DMS53 treated with DMSO at 0.1 percent for 48 hours (cell line): ENCODE data around the gene MRTFB.
"Not testable (repeated sequence)": the region's sequence is repeated elsewhere in the genome, so short reads cannot be mapped to it uniquely, and the experiment has no call there.

Experiments used
- DNase-seq: peaks from one replicate; lab custom pipeline; 2025; ENCODE audit not compliant: unreplicated experiment; lab: John Stamatoyannopoulos, UW

The MRTFB gene

GRCh38 chr16:14102925-14103720, 32.0 kb downstream of the MRTFB start:
- no peak for DNase-seq

DNA sequence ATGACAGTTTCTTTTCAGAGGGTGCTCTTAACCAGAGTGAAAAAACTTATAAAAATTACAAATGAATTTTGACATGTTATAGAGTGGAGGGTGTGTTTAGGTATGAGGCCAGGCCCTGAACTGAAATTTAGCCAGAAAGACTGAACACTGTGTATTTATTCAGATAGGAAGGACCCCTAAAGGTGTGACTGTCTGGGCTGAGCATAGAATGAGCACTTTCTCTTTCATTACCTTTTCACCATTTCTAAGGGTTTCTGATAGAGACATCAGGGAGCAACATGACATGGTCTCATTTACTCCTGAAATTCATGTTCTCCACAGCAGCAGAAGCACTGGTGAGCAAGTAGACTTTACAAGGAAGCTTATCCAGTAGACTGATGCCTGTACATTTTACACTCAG, 32.9 kb downstream of the MRTFB start:
- no peak for DNase-seq

- no peak for DNase-seq
Measured at GRCh38 chr16:14105760-14106375, 34.7 kb downstream of the MRTFB start.

DNA sequence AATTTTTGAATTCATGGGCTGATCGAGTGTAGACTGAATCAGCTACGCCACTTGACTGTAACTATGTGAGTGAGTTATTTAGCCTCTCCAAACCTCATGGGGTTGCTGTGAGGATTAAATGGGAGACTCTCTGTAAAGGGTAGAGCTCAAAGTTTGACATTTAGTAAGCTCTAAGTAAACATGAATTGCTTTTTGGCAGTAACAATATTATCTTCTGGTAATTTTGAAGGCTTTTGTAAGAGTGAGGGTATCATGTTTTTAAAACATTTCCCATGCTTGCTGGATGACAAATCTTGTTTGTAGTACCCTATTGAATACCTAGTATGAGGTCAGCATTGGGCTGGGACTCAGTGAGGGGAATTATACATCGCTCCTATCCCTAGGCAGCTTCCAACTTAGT, 35.3 kb downstream of the MRTFB start:
- DNase-seq = no peak

- no peak for DNase-seq
Measured at GRCh38 chr16:14106961-14107360, 35.8 kb downstream of the MRTFB start.

GRCh38 chr16:14109077-14109775, 38.1 kb downstream of the MRTFB start:
- no peak for DNase-seq

GRCh38 chr16:14109782-14110727, 38.9 kb downstream of the MRTFB start:
- no peak for DNase-seq

- DNase-seq = no peak
Measured at GRCh38 chr16:14110728-14111251, 39.7 kb downstream of the MRTFB start.

DNA sequence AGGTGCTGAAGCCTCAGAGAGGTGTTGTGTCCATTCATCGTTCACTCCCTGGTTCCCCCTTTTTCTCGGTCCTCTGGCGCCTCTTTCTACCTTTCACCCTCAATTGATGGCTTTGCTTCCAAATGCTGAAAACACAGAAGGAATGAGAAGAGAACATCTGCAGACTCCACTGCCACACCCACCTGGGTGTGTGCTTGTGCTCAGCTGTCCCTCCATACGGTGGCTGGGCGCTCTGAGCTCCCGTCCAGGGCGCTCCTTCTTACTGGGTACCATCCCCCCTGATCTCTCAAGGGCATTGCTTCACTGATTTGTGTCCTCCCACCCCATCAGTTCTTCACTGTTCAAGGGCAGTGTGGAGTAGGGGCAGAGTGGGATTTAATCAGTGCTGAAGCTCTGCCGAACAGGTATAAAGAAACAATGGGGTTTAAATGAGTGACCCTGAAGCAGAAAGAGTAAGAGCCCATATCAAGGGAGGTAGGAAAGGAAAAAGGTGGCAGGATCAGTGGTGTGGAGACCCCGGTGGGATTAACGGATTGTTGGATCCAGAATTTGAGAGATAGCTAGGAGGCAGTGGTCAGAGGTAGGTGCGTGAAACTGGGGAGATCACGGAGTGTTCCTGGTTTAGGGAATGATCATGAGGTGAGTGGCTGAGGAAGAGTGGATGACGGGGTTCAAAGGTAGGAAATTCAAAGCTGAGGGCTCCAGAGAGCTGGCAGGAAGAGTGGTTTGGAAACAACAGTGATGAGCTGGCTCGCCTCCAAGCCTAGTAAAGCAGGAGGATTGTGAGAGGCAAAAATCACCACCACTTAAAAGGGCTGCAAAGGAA, 40.8 kb downstream of the MRTFB start:
- DNase-seq = no peak

GRCh38 chr16:14112539-14112856, 41.4 kb downstream of the MRTFB start:
- DNase-seq = no peak

- no peak for DNase-seq
Measured at GRCh38 chr16:14113344-14113743, 42.2 kb downstream of the MRTFB start.

GRCh38 chr16:14117051-14117450, 45.9 kb downstream of the MRTFB start:
- no peak for DNase-seq

DNA sequence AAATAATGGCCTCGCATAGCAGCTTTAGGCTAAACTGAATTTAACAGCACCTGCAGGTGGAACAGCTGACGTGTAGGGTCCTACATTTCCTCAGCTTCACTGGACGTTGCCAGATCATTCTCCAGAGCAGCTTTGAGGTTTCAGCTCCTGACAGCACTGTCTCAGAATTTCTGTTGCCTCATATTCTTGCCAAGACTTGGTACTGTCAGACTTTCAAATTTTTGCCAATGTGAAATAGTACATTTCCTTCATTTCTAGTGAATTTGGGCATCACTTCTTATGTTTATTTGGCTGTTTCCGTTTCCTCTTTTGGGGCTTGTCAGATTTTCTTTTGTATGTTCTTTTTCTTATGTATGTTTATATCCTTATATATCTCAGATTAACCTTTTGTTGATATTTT, 48.7 kb downstream of the MRTFB start:
- no peak for DNase-seq

DNA sequence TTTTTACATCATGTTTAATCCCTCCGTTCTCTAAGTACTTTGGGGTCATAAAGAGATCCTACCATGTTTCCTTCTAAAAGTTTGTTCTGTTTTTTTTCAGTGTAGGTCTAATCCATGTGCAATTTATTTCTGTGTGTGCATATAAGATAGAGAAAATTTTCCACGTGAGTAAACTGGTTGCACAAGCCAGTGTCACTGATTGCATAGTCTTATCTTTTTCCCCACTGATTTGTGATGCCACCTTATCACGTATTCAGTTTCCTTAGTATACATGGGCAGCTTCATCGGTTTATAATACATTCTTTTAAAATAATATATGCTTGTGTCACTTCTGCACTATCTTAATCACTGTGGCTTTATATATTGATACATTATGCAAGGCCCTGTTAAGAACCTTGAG, 49.2 kb downstream of the MRTFB start:
- no peak for DNase-seq

GRCh38 chr16:14121142-14121541, 50.0 kb downstream of the MRTFB start:
- DNase-seq = no peak

- DNase-seq = no peak
Measured at GRCh38 chr16:14121872-14122271, 50.8 kb downstream of the MRTFB start.

DNA sequence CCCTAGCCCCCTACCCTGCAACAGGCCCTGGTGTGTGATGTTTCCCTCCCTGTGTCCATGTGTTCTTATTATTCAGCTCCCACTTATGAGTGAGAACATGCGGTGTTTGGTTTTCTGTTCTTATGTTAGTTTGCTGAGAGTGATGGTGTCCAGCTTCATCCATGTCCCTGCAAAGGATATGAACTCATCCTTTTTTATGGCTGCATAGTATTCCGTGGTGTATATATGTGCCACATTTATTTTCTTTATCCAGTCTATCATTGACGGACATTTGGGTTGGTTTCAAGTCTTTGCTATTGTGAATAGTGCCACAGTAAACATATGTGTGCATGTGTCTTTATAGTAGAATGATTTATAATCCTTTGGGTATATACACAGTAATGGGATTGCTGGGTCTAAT, 51.3 kb downstream of the MRTFB start:
- DNase-seq = not testable (repeated sequence)

DNA sequence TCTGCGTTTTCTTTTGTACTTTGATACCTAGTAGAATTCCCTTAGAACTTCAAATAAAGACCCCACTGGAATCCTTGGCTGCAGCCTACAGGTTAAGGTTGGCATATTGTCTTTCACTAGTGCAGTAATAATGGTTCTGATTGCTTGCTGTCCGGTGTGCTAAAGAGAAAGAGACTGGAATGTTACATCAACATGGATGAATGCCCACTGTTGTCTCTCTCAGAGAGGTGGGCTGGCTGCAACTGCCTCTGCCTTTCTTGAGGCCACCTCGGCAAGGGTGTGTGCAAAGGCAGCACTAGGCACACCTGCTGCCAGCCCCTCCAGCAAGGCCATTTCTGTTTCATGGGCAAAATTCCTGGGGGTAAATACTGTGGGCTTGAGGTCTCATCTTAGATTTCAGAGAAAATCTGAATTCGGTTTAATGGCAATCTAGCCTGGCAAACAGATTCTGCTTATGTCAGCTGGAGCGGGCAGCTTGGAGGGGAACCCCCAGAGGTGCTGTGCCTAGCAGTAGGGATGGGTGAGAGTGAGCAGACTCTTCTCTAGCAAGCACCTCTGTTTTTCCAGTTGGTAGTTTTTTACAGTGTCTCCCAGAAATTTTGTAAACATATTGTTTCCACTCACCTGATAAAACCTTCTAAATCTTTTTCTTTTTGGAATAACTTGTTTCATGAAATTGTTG, 54.0 kb downstream of the MRTFB start:
- DNase-seq = no peak

DNA sequence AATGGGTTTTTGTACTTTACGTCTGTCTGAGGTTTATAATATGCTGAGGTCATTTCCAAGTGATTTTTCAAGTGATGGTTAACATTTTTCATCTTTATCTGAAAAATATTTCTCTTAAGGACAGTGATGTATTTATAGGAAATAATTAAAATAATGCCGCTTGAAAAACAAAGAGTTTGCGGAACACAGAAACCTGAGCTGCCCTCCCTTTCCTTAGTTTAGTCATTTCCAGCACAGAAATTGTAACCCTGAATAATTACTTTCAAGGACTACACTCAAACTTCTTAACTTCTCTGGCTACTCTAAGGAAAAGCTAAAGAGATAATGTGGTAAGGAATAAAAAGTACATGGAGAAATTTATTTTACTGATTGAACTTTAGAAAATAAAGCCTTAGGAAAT, 54.6 kb downstream of the MRTFB start:
- no peak for DNase-seq

- DNase-seq = no peak
Measured at GRCh38 chr16:14128097-14128496, 57.0 kb downstream of the MRTFB start.
